WTC11 (cell line): ENCODE measurements around the gene UBL3. TPM values are rescaled to one million over a fixed set of nuclear protein-coding genes. Genes with fewer than 3 reads are reported as not detected.

ENCODE experiments used
- ATAC-seq: fragments of 200-7000 bp; cut with Tn5 transposase; 2 replicates; pipeline ENCODE4 v1.10.0; 2021; ENCODE audit warnings: mild to moderate bottlenecking, moderate library complexity
- CTCF ChIA-PET: fragments of 300-600 bp; sonication (Branson Sonifier 250); formaldehyde crosslinking; loops from one replicate; lab custom pipeline; 2021; ENCODE audit warnings: antibody characterized with exemption; lab: Charles Lee
- POLR2A ChIA-PET: fragments of 350-600 bp; sonication (Branson Sonifier 250); formaldehyde crosslinking; loops from one replicate; lab custom pipeline; 2021; ENCODE audit warnings: antibody characterized with exemption; lab: Charles Lee
- DNase-seq: peaks from one replicate; pipeline ENCODE4 v3.0.0; 2021; ENCODE audit warnings: low spot score
- H3K27ac Mint-ChIP-seq: 2 replicates; pipeline ENCODE4 v1.8.0; 2021; ENCODE audit warnings: mixed read lengths
- H3K27me3 Mint-ChIP-seq: 2 replicates; pipeline ENCODE4 v1.8.0; 2021; ENCODE audit warnings: low read depth, mild to moderate bottlenecking, moderate library complexity, mixed read lengths
- H3K36me3 Mint-ChIP-seq: 2 replicates; pipeline ENCODE4 v1.8.0; 2021; ENCODE audit warnings: mixed read lengths
- H3K4me1 Mint-ChIP-seq: 2 replicates; pipeline ENCODE4 v1.8.0; 2022; ENCODE audit warnings: mixed read lengths
- H3K4me3 Mint-ChIP-seq: 2 replicates; pipeline ENCODE4 v1.8.0; 2021; ENCODE audit warnings: mild to moderate bottlenecking, moderate library complexity, mixed read lengths
- H3K9me3 Mint-ChIP-seq: 2 replicates; pipeline ENCODE4 v1.8.0; 2021; ENCODE audit warnings: mixed read lengths
- AFF4 ChIP-seq: sonication (generic); formaldehyde crosslinking; IDR thresholded peaks from 2 replicates; pipeline ENCODE4 v1.8.1; 2023; ENCODE audit warnings: mild to moderate bottlenecking, missing genetic modification reagents, borderline replicate concordance
- ARID4B ChIP-seq: sonication (generic); formaldehyde crosslinking; IDR thresholded peaks from 2 replicates; pipeline ENCODE4 v1.8.0; 2023; ENCODE audit warnings: missing genetic modification reagents, mild to moderate bottlenecking, borderline replicate concordance
- E2F1 ChIP-seq: sonication (generic); formaldehyde crosslinking; IDR thresholded peaks from 2 replicates; pipeline ENCODE4 v1.8.0; 2022; ENCODE audit warnings: mild to moderate bottlenecking, missing genetic modification reagents
- FOXJ3 ChIP-seq: sonication (generic); formaldehyde crosslinking; IDR thresholded peaks from 2 replicates; pipeline ENCODE4 v1.9.0; 2021; ENCODE audit warnings: missing genetic modification reagents, mild to moderate bottlenecking, borderline replicate concordance
- FOXP1 ChIP-seq: sonication (generic); formaldehyde crosslinking; IDR thresholded peaks from 2 replicates; pipeline ENCODE4 v1.8.0; 2022; ENCODE audit warnings: missing genetic modification reagents, mild to moderate bottlenecking, moderate library complexity, borderline replicate concordance
- FOXP4 ChIP-seq: sonication (generic); formaldehyde crosslinking; IDR thresholded peaks from 2 replicates; pipeline ENCODE4 v1.8.0; 2022; ENCODE audit warnings: mild to moderate bottlenecking, missing genetic modification reagents
- IRF1 ChIP-seq: sonication (generic); formaldehyde crosslinking; IDR thresholded peaks from 2 replicates; pipeline ENCODE4 v1.8.0; 2023; ENCODE audit warnings: missing genetic modification reagents
- MAX ChIP-seq: sonication (generic); formaldehyde crosslinking; IDR thresholded peaks from 2 replicates; pipeline ENCODE4 v1.8.0; 2022; ENCODE audit warnings: mild to moderate bottlenecking, missing genetic modification reagents
- OVOL2 ChIP-seq: fragments of 250-450 bp; sonication (Bioruptor Pico); IDR thresholded peaks from 2 replicates; pipeline ENCODE4 v1.9.0; 2021; ENCODE audit warnings: mild to moderate bottlenecking, borderline replicate concordance
- SMAD3 ChIP-seq: sonication (generic); formaldehyde crosslinking; IDR thresholded peaks from 2 replicates; pipeline ENCODE4 v1.8.0; 2022; ENCODE audit warnings: missing genetic modification reagents, mild to moderate bottlenecking, borderline replicate concordance
- STAT6 ChIP-seq: sonication (generic); formaldehyde crosslinking; conservative IDR thresholded peaks from 2 replicates; pipeline ENCODE4 v1.8.1; 2023; ENCODE audit warnings: mild to moderate bottlenecking, low read depth, missing genetic modification reagents, moderate library complexity
- TEAD1 ChIP-seq: sonication (generic); formaldehyde crosslinking; IDR thresholded peaks from 2 replicates; pipeline ENCODE4 v1.8.0; 2022; ENCODE audit warnings: mild to moderate bottlenecking, missing genetic modification reagents
- USF2 ChIP-seq: sonication (generic); formaldehyde crosslinking; IDR thresholded peaks from 2 replicates; pipeline ENCODE4 v1.8.1; 2023; ENCODE audit warnings: mild to moderate bottlenecking, missing genetic modification reagents, moderate library complexity
- ZNF396 ChIP-seq: fragments of 250-450 bp; sonication (Bioruptor Pico); IDR thresholded peaks from 2 replicates; pipeline ENCODE4 v1.8.0; 2021; ENCODE audit warnings: mild to moderate bottlenecking, moderate library complexity, borderline replicate concordance
- total RNA-seq: library from RNA; stranded (reverse); gene quantifications from 3 replicates; pipeline ENCODE4 v1.2.3, GENCODE V29; 2021

Gene UBL3
- total RNA-seq, 1 experiment from 2014 or later, result 15.5 TPM

GRCh38 chr13:29810145-29810742 is 40.2 kb downstream of the UBL3 start:
- H3K27ac Mint-ChIP-seq, result no peak overlapping the region
- DNase-seq (no peak), ATAC-seq (no peak)
- H3K4me1 Mint-ChIP-seq, result peaks cover 15% of the 10 kb centered on the region
- CTCF ChIA-PET, result interaction anchor here (1.4 kb wide), 1 partner anchor 305 kb away, joined by 3 read pairs; no protein-coding TSS in a partner anchor
- no peaks in the 10 kb centered on the region for H3K36me3 Mint-ChIP-seq
- POLR2A ChIA-PET, result no interaction called here
- H3K27me3 Mint-ChIP-seq, result no peaks in the 10 kb centered on the region
- no peak for TF ChIP-seq USF2 (CRISPR knock-in tag)
- no peak for TF ChIP-seq STAT6 (CRISPR knock-in tag)
- no peak for TF ChIP-seq OVOL2
- no peak for TF ChIP-seq TEAD1 (CRISPR knock-in tag)
- TF ChIP-seq IRF1, result no peak
- no peak for TF ChIP-seq MAX (CRISPR knock-in tag)
- TF ChIP-seq ZNF396 (CRISPR knock-in tag), result no peak
- TF ChIP-seq E2F1 (CRISPR knock-in tag), result no peak
- no peak for TF ChIP-seq SMAD3 (CRISPR knock-in tag)
- TF ChIP-seq FOXP1, result no peak
- TF ChIP-seq ARID4B (CRISPR knock-in tag), result no peak
- TF ChIP-seq FOXJ3 (CRISPR knock-in tag), result no peak
- TF ChIP-seq FOXP4 (CRISPR knock-in tag), result no peak
- TF ChIP-seq AFF4 (CRISPR knock-in tag), result no peak
- TF ChIP-seq, all 79 proteins: peak for 0
- no peak overlapping the region for H3K4me3 Mint-ChIP-seq
- no peaks in the 10 kb centered on the region for H3K9me3 Mint-ChIP-seq
